Testis (tissue), 2 donors: Measurements from ENCODE around the gene MPZL3.

Experiments used
- CTCF ChIP-seq, 3 experiments: fragments of 450-650 bp in 2 of 3; fragments of 200-600 bp in 1 of 3; sonication (generic) in 1 of 3; IDR thresholded peaks; one replicate each; pipeline ENCODE4 v1.5.1; 2016 to 2019; ENCODE audit warnings: antibody characterized with exemption in 3 of 3, mild to moderate bottlenecking in 2 of 3, moderate library complexity in 1 of 3
- POLR2A ChIP-seq: fragments of 450-650 bp; IDR thresholded peaks from one replicate; pipeline ENCODE4 v1.6.1; 2017; ENCODE audit warnings: antibody characterized with exemption, mild to moderate bottlenecking, moderate library complexity

- TF ChIP-seq CTCF (IDR thresholded peaks at IDR 0.05): no peak
- no peak for TF ChIP-seq POLR2A
These were observed 36.9 kb downstream of the MPZL3 start for GRCh38 chr11:118215262-118215661.
